Measurements from ENCODE around the gene LRRC8D. TPM values are rescaled to one million over a fixed set of nuclear protein-coding genes. Genes with fewer than 3 reads are reported as not detected.

LRRC8D gene
- total RNA-seq, 4 donors from 2014 or later: 12.0 to 47.4 (median 17.8) TPM

DNA sequence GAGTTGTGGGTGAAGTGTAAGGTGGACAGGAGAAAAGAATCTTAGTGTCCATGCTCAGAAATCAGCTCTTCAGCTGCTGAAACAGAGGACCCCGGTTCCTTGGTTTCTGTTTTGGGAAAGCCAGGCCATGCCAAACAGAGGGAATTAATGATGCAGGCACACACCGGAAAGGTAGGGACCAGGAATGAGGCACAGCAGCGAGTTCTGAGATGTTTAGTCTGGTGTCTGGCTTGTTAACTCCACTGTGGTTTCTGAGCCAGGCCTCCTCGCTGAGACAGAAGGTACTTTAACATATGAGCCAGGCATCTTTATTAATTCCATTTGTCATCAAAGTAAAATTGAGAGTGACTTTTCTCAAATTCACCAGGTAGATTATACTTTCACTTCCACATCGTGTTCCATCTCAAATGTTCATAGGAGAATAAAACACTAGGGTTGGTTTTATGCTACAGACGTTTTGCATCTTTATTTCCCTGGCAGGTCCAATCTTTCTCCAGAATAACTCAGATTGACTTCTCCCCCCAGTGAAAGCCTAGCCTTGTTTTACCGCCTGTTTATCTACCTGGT, 23.5 kb downstream of the LRRC8D start:
- H3K4me1 ChIP-seq: no peaks in the 10 kb centered on the region
- TF ChIP-seq POLR2A (IDR thresholded peaks at IDR 0.05): no peak
- TF ChIP-seq, protein P1, sequence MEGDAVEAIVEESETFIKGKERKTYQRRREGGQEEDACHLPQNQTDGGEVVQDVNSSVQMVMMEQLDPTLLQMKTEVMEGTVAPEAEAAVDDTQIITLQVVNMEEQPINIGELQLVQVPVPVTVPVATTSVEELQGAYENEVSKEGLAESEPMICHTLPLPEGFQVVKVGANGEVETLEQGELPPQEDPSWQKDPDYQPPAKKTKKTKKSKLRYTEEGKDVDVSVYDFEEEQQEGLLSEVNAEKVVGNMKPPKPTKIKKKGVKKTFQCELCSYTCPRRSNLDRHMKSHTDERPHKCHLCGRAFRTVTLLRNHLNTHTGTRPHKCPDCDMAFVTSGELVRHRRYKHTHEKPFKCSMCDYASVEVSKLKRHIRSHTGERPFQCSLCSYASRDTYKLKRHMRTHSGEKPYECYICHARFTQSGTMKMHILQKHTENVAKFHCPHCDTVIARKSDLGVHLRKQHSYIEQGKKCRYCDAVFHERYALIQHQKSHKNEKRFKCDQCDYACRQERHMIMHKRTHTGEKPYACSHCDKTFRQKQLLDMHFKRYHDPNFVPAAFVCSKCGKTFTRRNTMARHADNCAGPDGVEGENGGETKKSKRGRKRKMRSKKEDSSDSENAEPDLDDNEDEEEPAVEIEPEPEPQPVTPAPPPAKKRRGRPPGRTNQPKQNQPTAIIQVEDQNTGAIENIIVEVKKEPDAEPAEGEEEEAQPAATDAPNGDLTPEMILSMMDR (IDR thresholded peaks at IDR 0.05): no peak
- H3K36me3 ChIP-seq: no peaks in the 10 kb centered on the region
- DNase-seq: no peak
- H3K4me3 ChIP-seq: peak overlapping the region; percentile 68 to 78
- H3K27ac ChIP-seq: peak overlapping the region; percentile 83 to 86
- no peaks in the 10 kb centered on the region for H3K9me3 ChIP-seq
- no peaks in the 10 kb centered on the region for H3K27me3 ChIP-seq
- intact Hi-C loops (cut with DNase I; ENCODE audit: low total_unique reads): no loop called here

DNA sequence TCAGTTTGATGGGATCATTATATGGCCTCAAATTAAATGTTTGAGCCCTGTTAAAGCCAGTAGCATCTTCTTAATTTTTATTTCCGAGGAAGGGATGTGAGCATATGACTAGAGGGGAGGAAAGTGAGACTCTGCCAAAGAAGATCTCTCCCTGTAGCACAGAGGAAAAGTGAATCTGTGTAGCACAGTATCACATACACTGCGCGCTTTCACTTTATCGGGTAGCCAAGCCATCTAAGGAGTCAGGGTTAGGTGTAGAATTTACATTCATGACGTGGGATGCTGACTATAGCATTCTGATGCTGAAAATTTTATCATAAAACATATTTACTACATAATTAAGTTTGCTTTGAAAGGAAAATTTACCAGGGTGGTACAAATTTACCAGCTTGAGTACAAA, 24.0 kb downstream of the LRRC8D start:
- Histone ChIP-seq H3K4me3 (no peak overlapping the region), H3K4me1 (no peaks in the 10 kb centered on the region), H3K27me3 (no peaks in the 10 kb centered on the region), H3K9me3 (no peaks in the 10 kb centered on the region), H3K36me3 (no peaks in the 10 kb centered on the region), H3K27ac (peak overlapping the region; percentile 83 to 86)
- TF ChIP-seq POLR2A (IDR thresholded peaks at IDR 0.05): no peak
- TF ChIP-seq, protein P1 (IDR thresholded peaks at IDR 0.05): no peak
- intact Hi-C loops (cut with DNase I; ENCODE audit: low total_unique reads): no loop called here
- no peak for DNase-seq

DNA sequence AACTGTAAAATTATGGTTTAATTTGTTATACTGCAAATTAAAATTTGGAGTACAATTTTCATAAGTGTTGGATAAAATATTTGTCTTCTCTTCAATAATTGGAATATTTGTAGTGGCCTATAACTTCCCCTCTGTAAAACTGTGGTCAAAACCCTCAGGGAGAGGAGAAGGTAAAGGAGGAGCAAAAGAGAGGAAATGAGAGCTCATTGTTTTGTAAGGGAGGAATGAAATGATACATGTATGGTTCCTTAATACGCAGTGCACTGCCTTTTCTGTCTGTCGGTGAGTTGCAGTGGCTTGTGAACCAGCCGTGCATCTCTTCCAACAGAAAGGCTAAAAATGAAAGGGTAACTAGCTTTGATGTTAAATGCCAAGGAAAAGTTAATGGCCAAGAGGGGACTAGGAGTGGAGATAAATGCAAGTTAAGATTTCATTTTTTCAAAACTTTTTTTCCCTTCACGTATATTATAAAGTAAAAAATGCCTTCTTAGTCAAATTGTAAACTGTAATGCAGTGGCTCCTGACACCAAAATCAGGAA, 26.4 kb downstream of the LRRC8D start:
- Histone ChIP-seq H3K27ac (no peak overlapping the region), H3K4me3 (no peak overlapping the region), H3K27me3 (no peaks in the 10 kb centered on the region), H3K9me3 (no peaks in the 10 kb centered on the region), H3K36me3 (no peaks in the 10 kb centered on the region), H3K4me1 (no peaks in the 10 kb centered on the region)
- TF ChIP-seq POLR2A (IDR thresholded peaks at IDR 0.05): no peak
- TF ChIP-seq, protein P1 (IDR thresholded peaks at IDR 0.05): no peak
- no peak for DNase-seq
- intact Hi-C loops (cut with DNase I; ENCODE audit: low total_unique reads): no loop called here

DNA sequence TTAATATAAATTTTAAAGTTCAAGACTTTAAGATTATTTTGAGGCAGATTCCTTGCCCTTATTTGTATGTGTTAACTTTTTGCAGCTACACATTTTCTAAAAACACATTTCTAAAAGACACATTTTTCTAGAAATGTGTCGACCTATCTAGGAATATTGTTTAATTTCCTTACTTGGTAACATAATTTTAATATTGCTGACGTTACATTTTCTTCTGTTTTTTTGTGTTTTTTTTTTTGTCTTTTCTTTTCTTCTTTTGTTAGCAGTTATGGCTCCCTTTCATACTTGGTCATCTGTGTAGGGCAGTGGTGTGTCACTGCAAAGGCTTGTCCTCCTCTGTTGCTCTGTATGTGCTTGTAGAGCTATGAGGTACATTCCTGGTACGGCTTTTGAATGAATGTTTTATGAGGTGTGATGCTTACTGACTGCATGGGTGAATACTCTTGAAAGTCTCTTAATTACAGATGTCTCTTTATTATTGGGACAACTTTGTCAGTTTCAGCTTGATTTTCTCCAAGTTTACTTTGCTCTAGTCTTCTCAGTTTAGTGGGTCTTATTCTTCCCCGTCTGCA, 30.1 kb downstream of the LRRC8D start:
- Histone ChIP-seq H3K9me3 (no peaks in the 10 kb centered on the region), H3K36me3 (no peaks in the 10 kb centered on the region), H3K4me1 (no peaks in the 10 kb centered on the region), H3K4me3 (no peak overlapping the region), H3K27ac (no peak overlapping the region), H3K27me3 (no peaks in the 10 kb centered on the region)
- no peak for DNase-seq
- TF ChIP-seq, protein P1 (IDR thresholded peaks at IDR 0.05): no peak
- intact Hi-C loops (cut with DNase I; ENCODE audit: low total_unique reads): no loop called here

DNA sequence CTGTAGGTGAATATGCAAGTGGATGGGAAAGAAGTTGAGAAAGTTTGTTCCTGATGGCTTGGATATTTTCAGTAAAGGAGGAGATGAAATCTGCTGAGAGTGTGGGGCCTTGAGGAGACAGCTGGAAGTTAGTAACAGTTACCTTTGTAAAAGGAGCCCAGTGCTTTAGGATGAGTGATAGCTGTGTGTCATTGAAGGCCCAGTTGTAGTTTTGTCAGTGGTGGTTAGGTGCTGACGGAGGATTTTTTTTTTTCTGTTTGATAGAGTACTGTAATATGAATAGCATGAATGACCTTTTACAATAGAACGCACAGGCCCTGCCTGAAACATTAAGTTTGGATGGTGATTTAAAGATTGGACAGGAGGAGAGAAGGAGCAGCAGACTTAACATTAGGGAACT, 33.3 kb downstream of the LRRC8D start:
- H3K27ac ChIP-seq: no peak overlapping the region
- no peaks in the 10 kb centered on the region for H3K27me3 ChIP-seq
- TF ChIP-seq POLR2A (IDR thresholded peaks at IDR 0.05): no peak
- TF ChIP-seq, protein P1 (IDR thresholded peaks at IDR 0.05): no peak
- no peak overlapping the region for H3K4me3 ChIP-seq
- no peak for DNase-seq
- H3K4me1 ChIP-seq: no peaks in the 10 kb centered on the region
- no peaks in the 10 kb centered on the region for H3K9me3 ChIP-seq
- no peaks in the 10 kb centered on the region for H3K36me3 ChIP-seq
- intact Hi-C loops (cut with DNase I; ENCODE audit: low total_unique reads): no loop called here
